IPS-18c (cell line): ENCODE results near the gene OLIG3.

Experiments used
- H3K4me3 ChIP-seq: 2 replicates; pipeline ENCODE4 v1.7.0; 2013; ENCODE audit warnings: low read depth, mild to moderate bottlenecking, low read length, moderate library complexity; ENCODE audit not compliant: insufficient read depth
- H3K9me3 ChIP-seq: one replicate; pipeline ENCODE4 v1.6.1; 2013; ENCODE audit warnings: mild to moderate bottlenecking, low read length, moderate library complexity; ENCODE audit not compliant: control insufficient read depth, insufficient read depth

The OLIG3 gene

GRCh38 chr6:137494281-137494987, at the start of gene OLIG3:
Gene OLIG3, minus strand, starts transcription at chr6:137494394. Its CDS starts 224 bp downstream, at chr6:137494170.
- no peaks in the 10 kb centered on the region for H3K9me3 ChIP-seq
- peak within 1 kb of the TSS; percentile 67 for H3K4me3 ChIP-seq

- no peaks in the 10 kb centered on the region for H3K9me3 ChIP-seq
- H3K4me3 ChIP-seq, result no peak overlapping the region
These were observed 48.9 kb upstream of the OLIG3 start for GRCh38 chr6:137543114-137543513.

GRCh38 chr6:137542713-137543112, 48.5 kb upstream of the OLIG3 start:
- H3K9me3 ChIP-seq, result no peaks in the 10 kb centered on the region
- no peak overlapping the region for H3K4me3 ChIP-seq

GRCh38 chr6:137541534-137542063, 47.4 kb upstream of the OLIG3 start:
- Histone ChIP-seq H3K9me3 (no peaks in the 10 kb centered on the region), H3K4me3 (no peak overlapping the region)

GRCh38 chr6:137536104-137536773, 42.0 kb upstream of the OLIG3 start:
- Histone ChIP-seq H3K9me3 (no peaks in the 10 kb centered on the region), H3K4me3 (no peak overlapping the region)

GRCh38 chr6:137531376-137532092, 37.3 kb upstream of the OLIG3 start:
- Histone ChIP-seq H3K4me3 (no peak overlapping the region), H3K9me3 (no peaks in the 10 kb centered on the region)

GRCh38 chr6:137530404-137530803, 36.2 kb upstream of the OLIG3 start:
- H3K4me3 ChIP-seq, result no peak overlapping the region
- no peaks in the 10 kb centered on the region for H3K9me3 ChIP-seq

- H3K4me3 ChIP-seq, result no peak overlapping the region
- H3K9me3 ChIP-seq, result peaks cover 3% of the 10 kb centered on the region
These were observed 28.6 kb upstream of the OLIG3 start for GRCh38 chr6:137522831-137523230.

- Histone ChIP-seq H3K4me3 (no peak overlapping the region), H3K9me3 (peaks cover 3% of the 10 kb centered on the region)
These were observed 28.1 kb upstream of the OLIG3 start for GRCh38 chr6:137522198-137522798.

GRCh38 chr6:137520520-137520919, 26.3 kb upstream of the OLIG3 start:
- peaks cover 3% of the 10 kb centered on the region for H3K9me3 ChIP-seq
- no peak overlapping the region for H3K4me3 ChIP-seq

GRCh38 chr6:137519629-137520176, 25.5 kb upstream of the OLIG3 start:
- H3K4me3 ChIP-seq, result no peak overlapping the region
- no peaks in the 10 kb centered on the region for H3K9me3 ChIP-seq

GRCh38 chr6:137518386-137518983, 24.3 kb upstream of the OLIG3 start:
- Histone ChIP-seq H3K4me3 (no peak overlapping the region; the same call in 1 of the 2 replicates), H3K9me3 (no peaks in the 10 kb centered on the region)

GRCh38 chr6:137514418-137514817, 20.2 kb upstream of the OLIG3 start:
- no peaks in the 10 kb centered on the region for H3K9me3 ChIP-seq
- no peak overlapping the region for H3K4me3 ChIP-seq

- Histone ChIP-seq H3K4me3 (no peak overlapping the region), H3K9me3 (no peaks in the 10 kb centered on the region)
These were observed 18.8 kb upstream of the OLIG3 start for GRCh38 chr6:137512757-137513605.

GRCh38 chr6:137510923-137511322, 16.7 kb upstream of the OLIG3 start:
- Histone ChIP-seq H3K4me3 (no peak overlapping the region), H3K9me3 (no peaks in the 10 kb centered on the region)
